Upper lobe of left lung (tissue), 4 donors: Measurements from ENCODE around the gene MAP3K3.

Experiments used
- POLR2A ChIP-seq, 4 donors: fragments of 450-650 bp; IDR thresholded peaks; one replicate each; pipeline ENCODE4 v1.5.1; 2016 to 2017; ENCODE audit warnings: antibody characterized with exemption in 4 of 4, mild to moderate bottlenecking in 2 of 4
- POLR2AphosphoS5 ChIP-seq, 2 donors: sonication (generic); formaldehyde crosslinking; IDR thresholded peaks; one replicate each; pipeline ENCODE4 v1.5.1; 2017; ENCODE audit warnings: antibody characterized with exemption in 2 of 2
- TF ChIP-seq, protein P1 (sequence below), 6 experiments: fragments of 450-650 bp in 4 of 6; fragments of 200-600 bp in 2 of 6; sonication (generic) in 2 of 6; IDR thresholded peaks; one replicate each; pipeline ENCODE4 v1.5.1; 2016 to 2019; ENCODE audit warnings: antibody characterized with exemption in 6 of 6

- TF ChIP-seq, protein P1, sequence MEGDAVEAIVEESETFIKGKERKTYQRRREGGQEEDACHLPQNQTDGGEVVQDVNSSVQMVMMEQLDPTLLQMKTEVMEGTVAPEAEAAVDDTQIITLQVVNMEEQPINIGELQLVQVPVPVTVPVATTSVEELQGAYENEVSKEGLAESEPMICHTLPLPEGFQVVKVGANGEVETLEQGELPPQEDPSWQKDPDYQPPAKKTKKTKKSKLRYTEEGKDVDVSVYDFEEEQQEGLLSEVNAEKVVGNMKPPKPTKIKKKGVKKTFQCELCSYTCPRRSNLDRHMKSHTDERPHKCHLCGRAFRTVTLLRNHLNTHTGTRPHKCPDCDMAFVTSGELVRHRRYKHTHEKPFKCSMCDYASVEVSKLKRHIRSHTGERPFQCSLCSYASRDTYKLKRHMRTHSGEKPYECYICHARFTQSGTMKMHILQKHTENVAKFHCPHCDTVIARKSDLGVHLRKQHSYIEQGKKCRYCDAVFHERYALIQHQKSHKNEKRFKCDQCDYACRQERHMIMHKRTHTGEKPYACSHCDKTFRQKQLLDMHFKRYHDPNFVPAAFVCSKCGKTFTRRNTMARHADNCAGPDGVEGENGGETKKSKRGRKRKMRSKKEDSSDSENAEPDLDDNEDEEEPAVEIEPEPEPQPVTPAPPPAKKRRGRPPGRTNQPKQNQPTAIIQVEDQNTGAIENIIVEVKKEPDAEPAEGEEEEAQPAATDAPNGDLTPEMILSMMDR (IDR thresholded peaks at IDR 0.05): no peak
- no peak for TF ChIP-seq POLR2A (IDR thresholded peaks at IDR 0.05)
- no peak for TF ChIP-seq POLR2AphosphoS5 (IDR thresholded peaks at IDR 0.05)
These were observed 29.4 kb upstream of the MAP3K3 start for GRCh38 chr17:63592797-63593196.
